Gastroesophageal sphincter (tissue), 3 donors: ENCODE data around the gene MIER1.

Experiments used
- CTCF ChIP-seq, 4 experiments: fragments of 200-600 bp in 2 of 4; fragments of 450-650 bp in 2 of 4; sonication (generic) in 1 of 4; IDR thresholded peaks; one replicate each; pipeline ENCODE4 v1.5.1; 2017 to 2019; ENCODE audit warnings: antibody characterized with exemption in 4 of 4, mild to moderate bottlenecking in 2 of 4, moderate library complexity in 2 of 4
- POLR2AphosphoS5 ChIP-seq: sonication (generic); formaldehyde crosslinking; IDR thresholded peaks from one replicate; pipeline ENCODE4 v1.6.1; 2017; ENCODE audit warnings: antibody characterized with exemption

- TF ChIP-seq CTCF (IDR thresholded peaks at IDR 0.05) (no peak), POLR2AphosphoS5 (no peak)
Observed at GRCh38 chr1:66930823-66931174, 6.0 kb downstream of the MIER1 start.
